Subcutaneous adipose tissue (tissue), 4 donors: ENCODE results near the gene KAZN. TPM values are rescaled to one million over a fixed set of nuclear protein-coding genes. Genes with fewer than 3 reads are reported as not detected.

Source experiments
- CTCF ChIP-seq: fragments of 450-650 bp; IDR thresholded peaks from one replicate; pipeline ENCODE4 v1.5.1; 2016; ENCODE audit warnings: low read depth, mild to moderate bottlenecking, control low read depth, antibody characterized with exemption, moderate library complexity
- total RNA-seq, 4 donors: library from RNA; depleted of rRNA; stranded (reverse); fragments of >200 nt; gene quantifications; one replicate each; pipeline ENCODE4 v1.1.0, GENCODE V29; 2016

Gene KAZN
- total RNA-seq, 4 donors from 2014 or later = 7.5 to 22.2 (median 10.4) TPM

- TF ChIP-seq CTCF = no peak
Observed at GRCh38 chr1:14928886-14929546, 330.5 kb downstream of the KAZN start.

GRCh38 chr1:14929547-14930246, 331.2 kb downstream of the KAZN start:
- TF ChIP-seq CTCF = no peak

GRCh38 chr1:14930247-14930965, 331.9 kb downstream of the KAZN start:
- no peak for TF ChIP-seq CTCF

- no peak for TF ChIP-seq CTCF
Observed at GRCh38 chr1:14932034-14932638, 333.7 kb downstream of the KAZN start.

- no peak for TF ChIP-seq CTCF
Observed at GRCh38 chr1:14934867-14935266, 336.4 kb downstream of the KAZN start.

GRCh38 chr1:14936815-14937214, 338.3 kb downstream of the KAZN start:
- no peak for TF ChIP-seq CTCF
